IMR-90 (cell line): ENCODE measurements around the gene HSPA6.
"Not testable (repeated sequence)": the region's sequence is repeated elsewhere in the genome, so short reads cannot be mapped to it uniquely, and the experiment has no call there.

Experiments
- CEBPB ChIP-seq: IDR thresholded peaks from 2 replicates; pipeline ENCODE4 v1.6.1; 2012; ENCODE audit warnings: low read depth, low read length, improper control_type of control experiment
- CHD1 ChIP-seq: IDR thresholded peaks from 2 replicates; pipeline ENCODE4 v1.6.1; 2012; ENCODE audit warnings: low read depth, low read length, improper control_type of control experiment
- CTCF ChIP-seq: conservative IDR thresholded peaks from 2 replicates; pipeline ENCODE4 v1.5.1; 2012; ENCODE audit warnings: mild to moderate bottlenecking, low read depth, low read length, improper control_type of control experiment
- ELK1 ChIP-seq: fragments of 150-350 bp; IDR thresholded peaks from 2 replicates; pipeline ENCODE4 v1.6.1; 2016; ENCODE audit warnings: low read depth, mild to moderate bottlenecking, low read length, moderate library complexity, borderline replicate concordance
- MXI1 ChIP-seq: IDR thresholded peaks from 2 replicates; pipeline ENCODE4 v1.6.1; 2012; ENCODE audit warnings: low read depth, mild to moderate bottlenecking, low read length, moderate library complexity, borderline replicate concordance
- POLR2A ChIP-seq: IDR thresholded peaks from 2 replicates; pipeline ENCODE4 v1.6.1; 2012; ENCODE audit warnings: mild to moderate bottlenecking, low read depth, low read length
- RAD21 ChIP-seq: IDR thresholded peaks from 2 replicates; pipeline ENCODE4 v1.6.1; 2012; ENCODE audit warnings: low read length, improper control_type of control experiment

DNA sequence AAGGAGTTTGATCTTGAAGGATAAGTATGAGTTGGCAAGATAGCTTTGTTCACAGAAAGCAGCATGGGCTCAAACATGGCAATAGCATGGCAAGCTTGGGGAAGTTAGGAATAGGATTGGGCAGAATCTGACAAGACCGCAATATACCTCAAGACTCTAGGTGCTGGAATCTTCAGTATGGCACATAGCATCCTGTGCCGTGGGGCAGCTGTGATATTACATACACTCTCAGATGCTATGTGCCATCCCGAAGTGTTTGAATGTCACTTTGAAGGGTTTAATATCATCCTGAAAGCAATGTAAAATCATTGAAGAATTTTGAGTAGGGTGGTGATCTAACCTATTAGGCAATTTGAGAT is 42.2 kb downstream of the HSPA6 start:
- TF ChIP-seq CTCF, RAD21, MXI1, ELK1, CEBPB, CHD1, POLR2A: not testable (repeated sequence)
